GM19397 (cell line): ENCODE measurements around the gene COL18A1.
"Not testable (repeated sequence)": the region's sequence is repeated elsewhere in the genome, so short reads cannot be mapped to it uniquely, and the experiment has no call there.

Experiments
- ATAC-seq: cut with Tn5 transposase; IDR thresholded peaks from one replicate; pipeline ENCODE4 v1.9.1; 2021; ENCODE audit warnings: mild to moderate bottlenecking, moderate library complexity; ENCODE audit not compliant: unreplicated experiment

Gene COL18A1

DNA sequence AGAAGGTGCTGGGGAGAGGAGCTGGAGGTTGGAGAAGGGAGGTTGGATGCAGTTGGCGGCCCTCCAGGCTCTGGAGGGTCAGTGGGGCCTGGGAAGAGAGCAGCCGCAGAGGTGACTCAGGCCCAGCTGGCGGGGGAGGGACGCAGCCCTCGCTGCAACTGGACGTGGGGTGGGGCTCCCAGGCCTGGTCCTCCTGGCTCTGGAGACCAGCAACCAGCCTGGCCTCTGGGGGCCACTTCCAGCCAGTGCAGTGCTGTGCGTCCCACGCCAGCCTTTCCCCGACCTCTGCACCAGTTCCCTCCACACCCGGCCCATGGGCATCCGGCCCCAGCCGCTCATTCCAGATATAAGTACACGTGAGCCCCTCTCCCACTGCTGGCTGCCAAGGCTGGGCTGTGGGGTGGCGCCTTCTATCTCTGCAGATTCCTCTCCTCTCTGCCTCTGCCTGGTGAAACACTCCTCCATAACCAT lies 38.0 kb upstream of the COL18A1 start:
- ATAC-seq: no peak

DNA sequence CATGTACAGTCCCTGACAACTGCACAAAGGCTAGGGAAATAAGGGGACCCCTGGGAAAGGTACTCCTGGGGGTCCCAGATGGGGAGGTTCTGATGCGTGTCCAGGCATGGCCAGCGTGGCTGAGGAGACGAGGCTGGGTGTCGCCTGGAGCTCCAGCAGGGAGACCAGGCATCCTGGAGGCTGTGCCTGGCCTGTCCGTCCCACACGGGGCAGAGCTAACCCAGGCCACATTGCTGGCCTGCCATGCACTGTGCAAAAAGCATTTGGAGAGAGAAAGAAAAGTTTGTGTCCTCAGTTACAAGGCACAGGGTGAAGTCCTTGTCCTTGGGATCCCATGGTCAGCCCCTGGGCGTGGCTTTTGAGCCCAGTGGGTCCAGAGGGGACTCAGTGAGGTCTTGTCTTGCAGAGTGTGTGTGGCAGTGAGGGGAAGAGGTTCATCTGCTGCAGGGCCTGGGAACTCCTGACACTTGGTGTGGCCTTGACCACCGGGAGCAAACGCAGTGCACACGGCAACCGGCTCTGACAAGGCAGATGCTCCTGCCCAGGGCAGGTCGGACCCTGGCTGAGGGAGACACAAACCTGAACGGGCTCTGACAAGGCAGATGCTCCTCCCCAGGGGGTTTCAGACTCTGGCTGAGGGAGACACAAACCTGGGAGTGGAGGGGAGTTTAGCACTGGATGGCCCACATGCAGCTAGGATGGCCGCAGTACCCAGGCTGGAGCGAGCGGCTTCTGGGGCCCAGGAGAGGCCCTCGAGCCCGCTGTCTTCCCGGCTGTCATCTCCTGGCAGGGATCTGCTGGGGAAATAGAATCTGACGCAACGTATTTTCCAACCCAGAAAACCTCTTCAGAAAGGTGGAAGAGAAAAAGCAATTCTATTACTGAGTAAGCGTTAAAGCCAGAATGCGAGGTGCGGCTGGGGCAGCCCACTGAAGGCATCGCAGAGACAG lies 37.3 kb upstream of the COL18A1 start:
- ATAC-seq: no peak

DNA sequence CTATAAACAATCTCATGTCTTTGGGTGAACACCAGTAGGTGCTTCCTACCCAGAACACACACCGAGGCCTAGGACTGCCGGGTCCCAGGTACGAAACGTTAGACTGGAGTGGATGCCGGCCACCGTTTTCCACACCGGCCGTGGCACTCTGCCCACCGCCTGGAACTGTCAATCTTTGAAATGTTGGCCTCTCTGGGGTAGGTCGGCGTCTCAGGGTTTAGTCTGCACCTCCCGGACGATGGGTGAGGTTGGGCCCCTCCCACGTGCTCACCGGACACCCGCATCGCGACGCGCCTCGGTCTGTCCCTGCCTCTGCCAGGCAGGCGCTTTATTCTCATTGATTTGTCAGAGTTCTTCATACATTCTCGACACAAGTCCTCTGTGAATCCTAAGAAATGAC lies 35.9 kb upstream of the COL18A1 start:
- ATAC-seq: not testable (repeated sequence)

DNA sequence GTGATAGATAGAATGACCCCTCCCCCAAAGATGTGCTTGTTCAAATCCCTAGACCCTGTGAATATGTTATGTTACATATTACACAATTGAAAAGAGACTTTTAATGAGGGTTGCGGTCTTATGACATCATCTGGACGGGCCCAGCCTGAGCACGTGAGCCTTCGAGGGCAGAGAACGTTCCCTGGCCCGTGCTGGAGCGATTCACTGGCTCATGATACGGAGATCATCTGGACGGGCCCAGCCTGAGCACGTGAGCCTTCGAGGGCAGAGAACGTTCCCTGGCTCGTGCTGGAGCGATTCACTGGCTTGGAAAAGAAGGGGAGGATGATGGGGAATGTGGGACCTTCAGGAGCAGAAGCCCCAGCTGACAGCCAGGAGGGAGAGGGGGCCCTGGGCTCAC lies 34.4 kb upstream of the COL18A1 start:
- no peak for ATAC-seq

DNA sequence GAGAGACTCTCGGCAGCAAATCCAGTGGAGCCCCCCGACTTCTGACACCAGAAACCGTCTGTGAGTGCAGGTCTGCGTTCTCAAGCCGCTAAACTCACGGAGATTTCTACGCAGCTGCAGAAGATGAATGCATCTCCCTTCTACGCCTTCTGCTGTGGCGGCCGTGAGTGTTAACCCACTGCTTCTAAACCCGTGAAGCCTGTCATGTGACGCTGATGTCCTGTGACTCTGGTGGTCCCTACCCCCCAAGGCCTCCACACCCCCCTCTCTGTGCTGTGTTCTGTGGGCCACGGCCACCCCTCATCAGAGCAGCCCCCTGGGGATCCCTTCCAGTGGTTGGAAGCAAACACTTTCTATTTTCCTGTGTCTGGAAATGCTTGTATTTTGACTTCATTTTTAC lies 33.9 kb upstream of the COL18A1 start:
- no peak for ATAC-seq

DNA sequence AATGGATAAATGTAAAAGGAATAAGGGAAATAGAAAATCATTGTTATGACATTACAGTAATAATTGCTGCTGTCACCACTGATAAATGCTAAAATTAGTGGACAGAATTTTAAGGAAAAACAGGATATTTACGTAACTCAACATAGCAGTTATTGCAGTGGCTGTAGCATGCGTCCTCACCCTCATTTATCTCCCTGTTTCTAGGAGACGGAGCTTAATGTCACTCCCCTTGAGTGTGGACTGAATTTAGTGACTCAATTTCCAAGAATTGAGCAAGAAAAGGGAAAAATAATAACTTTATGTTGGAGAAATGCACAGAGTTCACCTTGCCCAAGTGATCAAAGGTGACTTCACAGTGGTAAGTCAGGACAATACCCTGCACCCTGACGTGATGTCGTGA lies 33.3 kb upstream of the COL18A1 start:
- no peak for ATAC-seq

DNA sequence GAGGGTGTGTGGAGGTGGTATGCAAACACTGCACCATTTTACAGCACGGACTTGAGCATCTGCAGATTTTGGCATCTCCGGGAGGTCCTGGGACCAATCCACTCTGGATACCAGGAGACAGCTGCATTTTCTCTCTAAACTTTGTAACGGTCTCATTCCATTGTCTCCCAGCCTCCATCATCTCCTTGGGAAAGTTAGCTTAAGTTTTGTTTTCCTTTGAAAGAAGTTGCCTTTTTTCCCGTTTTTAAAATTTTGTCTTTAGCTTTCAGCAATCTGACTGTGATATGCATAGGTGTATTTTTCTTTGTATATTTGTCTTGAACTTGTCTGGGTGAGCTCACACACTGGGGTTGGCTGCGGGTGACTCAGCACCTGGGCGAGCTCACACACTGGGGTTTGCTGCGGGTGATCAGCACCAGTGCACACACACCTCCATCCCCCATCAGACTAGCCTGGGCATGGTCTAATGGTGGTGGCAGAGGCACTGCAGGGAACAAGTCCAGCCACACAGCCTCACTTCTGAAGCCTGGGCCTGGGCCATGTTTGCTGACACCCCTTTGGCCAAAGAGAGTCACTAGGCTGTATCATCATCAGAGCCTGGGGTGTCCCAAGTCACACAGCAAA lies 32.1 kb upstream of the COL18A1 start:
- no peak for ATAC-seq

DNA sequence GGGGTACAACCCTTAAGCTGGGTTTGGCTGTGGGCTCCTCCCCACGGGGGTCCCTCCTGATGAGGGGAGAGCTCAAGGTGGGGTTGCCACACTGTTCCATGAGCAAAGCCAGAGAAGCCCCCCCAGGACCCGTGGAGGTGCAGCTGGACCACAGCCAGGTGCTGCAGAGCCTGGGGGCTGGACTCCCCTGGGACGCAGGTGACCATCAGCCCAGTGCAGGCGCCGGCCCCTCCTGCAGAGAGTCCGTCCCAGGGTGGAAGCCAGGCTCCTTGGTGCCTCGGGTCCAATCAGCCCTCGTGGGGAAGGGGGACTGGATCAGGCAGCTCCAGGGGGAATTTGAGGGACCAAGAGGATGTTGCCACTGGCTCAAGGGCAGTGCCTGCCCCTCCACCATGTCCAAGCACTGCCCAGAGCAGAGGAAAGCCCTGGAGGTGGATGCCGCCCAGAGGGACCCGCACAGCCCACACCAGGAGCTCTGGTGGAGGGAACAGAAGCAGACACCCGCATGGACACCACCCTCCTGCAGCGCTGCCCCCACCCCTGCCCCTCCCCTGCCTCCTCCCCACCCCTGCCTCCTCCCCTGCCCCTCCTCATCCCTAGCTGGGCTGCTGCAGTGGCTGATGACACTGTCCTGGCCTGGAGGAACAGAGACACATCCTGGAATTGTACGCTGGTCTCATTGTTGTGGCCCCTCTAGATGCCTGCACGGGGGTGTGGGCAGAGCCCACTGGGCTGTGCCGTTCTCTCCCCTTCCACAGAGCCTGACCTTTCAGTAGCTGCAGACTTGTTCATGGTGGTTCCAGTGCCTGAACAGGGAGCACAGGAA lies 30.8 kb upstream of the COL18A1 start:
- ATAC-seq: no peak

DNA sequence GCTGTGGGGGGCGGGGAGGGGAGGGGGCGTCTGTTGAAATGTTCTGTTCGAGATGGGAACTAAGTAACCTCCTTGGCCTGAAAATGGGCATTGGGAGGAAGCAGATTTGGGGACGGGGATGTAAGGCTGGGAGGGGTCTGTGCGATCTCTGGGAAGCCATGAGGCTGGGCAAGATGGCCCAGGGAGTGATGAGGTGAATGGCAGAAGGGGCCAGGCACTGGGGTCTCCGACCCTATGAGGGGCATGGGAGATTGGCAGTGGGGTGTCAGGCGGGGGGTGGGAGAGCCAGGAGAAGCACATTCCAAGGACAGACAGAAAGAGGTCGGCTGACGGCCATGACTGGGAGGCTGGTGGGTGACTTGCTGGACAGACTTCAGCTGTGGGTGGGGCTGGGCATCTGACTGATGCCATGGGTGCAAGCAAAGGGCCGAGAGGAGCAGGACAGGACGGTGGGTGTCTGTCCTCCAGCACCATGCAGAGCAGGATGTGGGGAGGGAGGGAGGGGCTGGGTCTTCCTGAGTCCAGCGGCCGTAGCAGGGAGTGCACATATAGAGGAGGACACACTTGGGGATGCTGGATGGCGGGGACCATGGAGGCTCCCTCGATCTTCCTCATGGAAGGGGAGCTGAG lies 30.0 kb upstream of the COL18A1 start:
- no peak for ATAC-seq

DNA sequence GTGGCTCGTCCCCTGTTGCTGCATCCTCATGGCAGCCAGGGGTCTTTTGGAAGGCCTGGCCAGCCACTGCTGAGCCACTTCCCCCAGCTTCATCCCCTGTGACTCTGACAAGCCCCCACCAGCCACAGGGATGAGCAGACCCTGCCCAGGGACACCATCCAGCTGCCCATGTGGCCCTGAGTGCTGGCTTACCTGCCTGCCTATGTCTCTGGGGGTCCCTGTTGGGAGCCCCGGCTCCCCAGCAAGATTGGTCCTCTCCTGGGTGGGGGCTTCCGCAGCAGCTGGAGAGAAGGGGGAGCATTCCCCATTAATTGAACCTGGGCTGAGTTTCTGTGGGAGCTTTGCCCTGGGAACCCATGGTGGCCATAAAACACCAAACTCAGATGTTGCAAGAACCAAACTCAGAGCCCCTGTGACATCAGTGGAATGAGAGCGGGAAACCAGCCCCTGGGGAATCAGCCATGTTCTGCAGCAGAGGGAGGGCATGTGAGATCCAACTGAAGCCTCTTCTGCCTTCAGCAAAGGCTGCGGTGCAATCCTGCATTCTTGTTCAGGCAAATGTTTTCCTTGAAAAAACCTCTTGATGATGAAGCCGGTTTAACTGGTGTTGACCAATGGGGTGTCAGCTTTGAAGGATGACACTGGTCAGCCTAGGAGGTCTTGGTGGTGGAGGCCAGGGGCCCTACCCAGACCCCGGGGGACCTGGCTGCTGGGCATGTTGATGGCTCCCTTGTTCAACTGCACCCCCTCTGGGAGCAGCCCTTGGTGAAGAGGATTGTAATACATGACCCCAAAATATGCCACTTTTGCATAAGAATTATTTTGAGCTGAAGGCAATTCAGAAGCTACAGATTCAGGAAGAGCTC lies 28.3 kb upstream of the COL18A1 start:
- ATAC-seq: no peak

DNA sequence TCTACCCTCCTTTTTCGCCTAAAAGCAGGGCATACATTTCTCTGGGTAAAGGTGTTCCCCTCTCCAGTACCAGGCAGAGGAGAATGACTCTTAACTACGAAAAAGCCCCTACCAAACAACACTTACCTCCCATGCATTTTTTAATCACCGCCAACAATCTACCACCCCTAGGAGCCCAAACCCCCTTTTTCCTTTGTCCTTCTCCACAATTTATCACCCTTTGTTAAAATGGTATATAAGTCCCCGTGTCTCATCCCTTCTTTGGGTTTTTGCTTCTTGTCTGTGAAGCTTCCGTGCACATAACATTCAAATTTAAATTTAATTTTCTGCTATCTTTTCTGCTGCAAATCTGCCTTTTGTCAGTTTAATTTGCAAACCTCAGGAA lies 27.6 kb upstream of the COL18A1 start:
- no peak for ATAC-seq

DNA sequence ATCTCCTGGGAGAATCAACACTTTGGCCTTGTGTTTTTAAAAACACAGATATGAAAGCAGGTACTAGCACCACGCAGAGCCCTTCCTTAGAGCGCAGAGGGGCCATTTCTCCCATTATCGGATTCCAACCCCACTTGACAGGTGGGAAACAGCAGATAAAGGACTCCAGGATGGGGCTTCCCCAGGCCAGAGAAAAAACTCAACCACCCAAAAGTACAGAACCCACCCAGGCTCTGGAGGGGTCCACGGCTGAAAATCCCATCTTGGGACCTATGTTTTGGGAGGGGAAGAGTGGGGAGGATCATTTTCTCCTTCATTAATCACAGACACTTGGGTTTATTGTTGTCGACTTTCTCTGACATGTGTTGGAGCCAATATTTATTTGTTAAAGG lies 27.1 kb upstream of the COL18A1 start:
- no peak for ATAC-seq

DNA sequence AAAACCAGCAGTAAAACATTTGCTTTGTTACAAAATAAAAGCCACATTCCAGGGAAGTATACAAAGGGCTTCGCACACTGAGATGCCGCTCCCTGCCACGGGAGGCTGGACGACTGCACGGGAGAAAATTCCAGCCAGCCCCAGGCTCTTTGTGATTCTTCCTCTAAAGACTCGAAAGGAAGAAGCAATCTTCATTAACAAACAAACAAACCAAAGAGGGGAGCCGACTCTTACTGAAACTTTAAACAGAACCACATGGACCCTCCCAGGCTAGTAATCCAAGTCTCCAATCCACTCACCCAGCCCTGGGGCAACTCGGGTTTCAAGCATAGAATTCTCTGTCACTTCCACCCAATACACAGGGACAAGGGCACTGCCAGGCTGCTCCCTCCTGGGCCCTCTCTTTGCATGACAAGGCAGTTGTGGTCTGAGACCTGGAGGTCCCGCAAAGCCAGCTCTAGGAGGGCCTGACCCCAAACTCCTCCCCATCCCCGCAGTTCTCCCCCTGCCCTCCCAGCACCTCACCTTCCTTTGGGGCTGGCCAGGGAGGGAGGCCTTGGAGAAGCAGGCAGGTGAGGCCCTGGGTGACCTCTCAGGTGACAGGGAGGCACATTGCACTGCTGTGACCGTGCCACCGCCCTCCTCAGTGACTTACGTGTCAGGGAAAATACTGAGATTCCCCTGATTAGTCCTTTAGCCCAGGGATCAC lies 26.6 kb upstream of the COL18A1 start:
- ATAC-seq: no peak

DNA sequence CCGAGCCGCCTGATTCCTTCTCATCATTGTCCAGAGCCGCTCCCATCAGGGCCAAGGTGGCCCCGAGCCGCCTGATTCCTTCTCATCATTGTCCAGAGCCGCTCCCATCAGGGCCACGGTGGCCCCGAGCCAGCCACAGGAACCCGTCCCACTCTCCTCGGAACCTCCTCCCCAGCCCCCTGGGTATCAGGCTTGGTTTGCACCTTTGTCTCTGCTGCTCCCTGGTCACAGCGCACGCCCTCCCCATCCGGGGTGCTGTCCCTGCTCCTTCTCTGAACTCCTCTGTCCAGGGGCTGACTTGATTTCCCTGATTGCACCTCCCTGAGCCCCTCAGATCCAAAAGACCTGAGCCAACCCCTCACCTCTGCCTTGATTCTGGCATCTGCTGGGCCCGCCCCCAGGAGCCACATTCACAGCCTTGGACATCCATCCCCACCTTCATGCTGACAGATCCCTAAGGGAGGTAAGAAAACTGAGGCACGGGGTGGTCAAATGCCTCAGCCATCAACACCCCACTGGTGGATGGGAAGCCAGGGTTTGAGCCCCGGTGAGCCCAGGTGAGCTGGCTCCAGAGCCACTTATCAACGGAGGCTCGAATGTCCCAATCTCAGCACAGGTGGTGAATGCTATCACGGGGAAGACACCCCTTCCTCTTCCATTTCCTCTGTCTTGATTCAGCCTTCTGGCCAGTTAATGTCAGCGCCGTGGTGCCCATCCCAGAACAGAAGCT lies 25.6 kb upstream of the COL18A1 start:
- no peak for ATAC-seq

DNA sequence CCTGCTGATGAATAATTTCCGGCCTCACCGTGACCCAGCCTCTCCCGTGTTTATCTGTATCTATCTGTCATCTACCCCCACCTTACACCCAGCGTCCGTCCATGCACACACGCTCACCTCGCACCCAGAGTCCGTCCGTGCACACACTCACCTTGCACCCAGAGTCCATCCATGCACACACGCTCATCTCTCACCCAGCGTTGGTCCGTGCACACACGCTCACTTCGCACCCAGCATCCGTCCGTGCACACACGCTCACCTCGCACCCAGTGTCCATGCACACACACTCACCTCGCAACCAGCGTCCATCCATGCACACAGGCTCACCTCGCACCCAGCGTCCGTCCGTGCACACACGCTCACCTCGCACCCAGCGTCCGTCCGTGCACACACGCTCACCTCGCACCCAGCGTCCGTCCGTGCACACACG lies 25.0 kb upstream of the COL18A1 start:
- no peak for ATAC-seq

DNA sequence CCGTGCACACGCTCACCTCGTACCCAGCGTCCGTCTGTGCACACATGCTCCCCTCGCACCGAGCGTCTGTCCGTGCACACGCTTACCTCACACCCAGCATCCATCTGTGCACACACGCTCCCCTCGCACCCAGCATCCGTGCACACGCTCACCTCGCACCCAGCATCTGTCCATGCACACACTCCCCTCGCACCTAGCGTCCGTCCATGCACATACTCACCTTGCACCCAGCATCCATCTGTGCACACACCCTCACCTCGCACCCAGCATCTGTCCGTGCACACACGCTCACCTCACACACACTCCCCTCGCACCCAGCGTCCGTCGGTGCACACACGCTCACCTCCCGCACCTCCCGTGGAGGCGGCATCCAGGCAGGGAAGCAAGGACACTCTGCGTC lies 24.4 kb upstream of the COL18A1 start:
- ATAC-seq: no peak

DNA sequence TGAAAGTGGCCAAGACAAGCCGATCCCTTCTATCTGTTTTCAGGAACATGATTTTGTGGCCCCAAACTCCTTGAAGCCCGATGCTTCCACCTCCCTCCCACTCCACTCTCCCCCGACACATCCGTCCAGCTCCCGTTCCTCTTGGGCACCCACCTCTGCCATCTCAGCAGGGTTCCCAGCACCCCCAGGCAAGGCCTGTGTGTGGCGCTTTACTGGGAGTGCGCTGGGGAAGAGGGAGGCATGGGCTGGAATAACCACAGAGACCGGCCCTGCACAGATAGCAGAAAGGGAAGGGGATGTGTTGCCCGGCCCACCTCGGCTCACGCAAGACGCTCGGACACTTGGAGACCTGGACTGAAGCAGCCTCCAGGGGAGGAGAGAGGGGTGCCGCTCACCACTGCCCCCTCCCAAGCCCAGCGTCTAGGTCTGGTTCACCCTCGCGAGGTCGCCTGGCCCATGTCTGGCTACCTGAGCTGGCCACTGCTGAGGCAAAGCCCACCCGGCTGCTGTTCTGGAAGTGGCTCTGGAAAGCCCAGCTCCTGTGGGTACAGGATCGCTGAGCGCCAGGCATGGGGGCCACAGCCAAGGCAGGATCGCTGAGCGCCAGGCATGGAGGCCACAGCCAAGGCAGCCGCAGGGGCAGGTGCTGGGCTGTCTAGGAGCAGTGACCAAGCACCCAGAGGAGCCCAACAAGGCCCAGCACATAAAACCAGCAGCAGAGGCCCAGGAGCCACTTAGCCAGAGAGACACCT lies 23.8 kb upstream of the COL18A1 start:
- ATAC-seq: no peak
